GM21526 (cell line): ENCODE results near the gene CD27.
"Not testable (repeated sequence)": the region's sequence is repeated elsewhere in the genome, so short reads cannot be mapped to it uniquely, and the experiment has no call there.

Experiments
- ATAC-seq: cut with Tn5 transposase; IDR thresholded peaks from one replicate; pipeline ENCODE4 v1.9.1; 2021; ENCODE audit warnings: moderate library complexity; ENCODE audit not compliant: unreplicated experiment, low FRiP score

The CD27 gene

DNA sequence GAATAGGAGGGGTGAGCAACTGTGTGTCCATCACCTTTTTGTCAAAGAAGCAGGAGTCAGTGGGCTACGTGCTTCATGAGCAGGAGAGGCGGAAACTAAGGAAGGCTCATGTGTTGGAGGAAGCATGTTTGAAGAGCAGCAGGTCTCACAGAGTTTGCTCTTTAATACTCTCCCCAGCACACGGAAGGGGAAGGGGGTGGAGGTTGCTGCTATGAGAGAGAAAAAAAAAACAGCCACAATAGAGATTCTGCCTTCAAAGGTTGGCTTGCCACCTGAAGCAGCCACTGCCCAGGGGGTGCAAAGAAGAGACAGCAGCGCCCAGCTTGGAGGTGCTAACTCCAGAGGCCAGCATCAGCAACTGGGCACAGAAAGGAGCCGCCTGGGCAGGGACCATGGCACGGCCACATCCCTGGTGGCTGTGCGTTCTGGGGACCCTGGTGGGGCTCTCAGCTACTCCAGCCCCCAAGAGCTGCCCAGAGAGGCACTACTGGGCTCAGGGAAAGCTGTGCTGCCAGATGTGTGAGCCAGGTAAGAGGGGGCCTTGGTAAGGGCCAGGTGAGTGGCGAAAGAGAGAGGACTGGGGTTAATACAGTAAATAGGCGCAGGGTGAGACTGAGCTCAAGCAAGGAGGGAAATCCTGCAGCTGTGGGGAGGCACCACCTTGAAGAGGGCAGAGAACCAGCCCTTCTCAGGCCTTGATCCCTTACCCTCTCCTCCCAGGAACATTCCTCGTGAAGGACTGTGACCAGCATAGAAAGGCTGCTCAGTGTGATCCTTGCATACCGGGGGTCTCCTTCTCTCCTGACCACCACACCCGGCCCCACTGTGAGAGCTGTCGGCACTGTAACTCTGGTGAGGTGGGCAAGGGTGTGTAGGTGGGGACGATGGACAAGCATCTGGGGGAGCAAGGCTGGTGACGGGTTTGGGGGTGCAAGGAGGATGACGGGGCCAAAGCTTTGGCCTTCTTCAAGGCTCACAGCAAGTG, at the start of gene CD27:
TSS of gene CD27 (plus strand) at position 252 of the 985 bp plus-strand sequence. CDS start at position 393, 141 bp downstream.
- ATAC-seq = no peak

DNA sequence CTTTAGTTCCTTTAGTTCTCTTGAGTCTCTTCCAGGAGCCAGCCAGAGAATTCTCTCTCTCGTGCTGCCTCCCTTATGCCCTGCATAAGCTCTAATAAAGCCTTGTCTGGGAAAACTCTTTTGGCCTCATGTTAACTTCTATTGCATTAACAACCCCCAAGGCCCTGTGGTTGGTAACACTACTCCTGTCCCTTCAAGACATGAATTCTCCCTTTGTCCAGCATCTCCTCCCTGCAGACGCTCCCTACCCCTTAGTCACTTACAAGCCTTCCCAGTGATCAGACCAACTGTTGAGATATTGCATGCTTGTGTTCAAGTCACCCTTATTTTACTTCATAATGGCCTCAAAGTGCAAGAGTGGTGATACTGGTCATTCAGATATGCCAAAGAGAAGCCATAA, 48.7 kb upstream of the CD27 start:
- ATAC-seq = no peak

DNA sequence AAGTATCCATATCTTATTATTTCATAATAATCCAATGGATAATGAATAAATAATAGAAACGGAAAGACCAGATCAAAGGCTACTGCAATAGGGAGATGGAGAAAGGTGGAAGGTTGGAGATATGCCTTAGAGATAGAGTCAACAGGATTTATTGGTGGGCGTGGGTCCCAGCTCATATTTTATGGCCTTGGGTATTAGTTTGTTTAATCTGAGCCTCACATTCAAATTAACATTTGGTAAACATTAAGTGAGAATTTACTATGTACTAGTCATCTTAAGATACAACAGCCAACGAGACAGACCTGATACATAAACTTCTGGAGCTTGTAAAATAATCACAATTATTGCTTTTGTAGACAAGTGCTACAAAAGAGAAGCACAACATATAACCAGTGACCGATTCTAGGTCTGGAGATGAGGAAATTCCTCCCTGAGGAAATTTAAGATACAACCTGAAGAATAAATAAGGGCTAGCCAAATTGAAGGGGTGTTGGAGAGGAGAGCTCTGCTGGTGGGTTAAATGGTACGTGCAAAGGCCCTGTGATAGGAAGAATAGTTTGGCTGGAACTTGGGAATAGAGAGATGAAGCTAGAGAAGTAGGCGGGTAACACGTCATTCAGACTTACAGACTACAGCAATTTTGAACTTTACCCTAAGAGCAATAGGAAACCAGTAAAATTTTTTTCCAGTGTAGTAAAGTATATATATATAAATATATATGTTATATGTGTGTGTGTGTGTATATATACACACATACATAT, 44.7 kb upstream of the CD27 start:
- no peak for ATAC-seq

DNA sequence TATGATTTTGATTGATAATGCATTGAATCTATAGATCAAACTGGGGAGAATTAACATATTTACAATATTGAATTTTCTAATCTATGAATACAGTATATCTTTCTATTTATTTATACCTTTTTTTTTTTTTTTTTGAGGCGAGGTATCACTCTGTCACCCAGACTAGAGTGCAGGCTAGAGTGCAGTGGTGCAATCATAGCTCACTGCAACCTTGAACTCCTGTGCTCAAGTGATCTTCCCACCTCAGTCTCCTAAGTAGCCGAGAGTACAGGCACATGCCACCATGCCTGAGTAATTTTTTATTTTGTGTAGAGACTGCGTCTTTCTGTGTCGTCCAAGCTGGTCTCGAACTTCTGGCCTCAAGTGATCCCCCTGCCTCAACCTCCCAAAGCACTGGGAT, 40.4 kb upstream of the CD27 start:
- ATAC-seq = no peak

DNA sequence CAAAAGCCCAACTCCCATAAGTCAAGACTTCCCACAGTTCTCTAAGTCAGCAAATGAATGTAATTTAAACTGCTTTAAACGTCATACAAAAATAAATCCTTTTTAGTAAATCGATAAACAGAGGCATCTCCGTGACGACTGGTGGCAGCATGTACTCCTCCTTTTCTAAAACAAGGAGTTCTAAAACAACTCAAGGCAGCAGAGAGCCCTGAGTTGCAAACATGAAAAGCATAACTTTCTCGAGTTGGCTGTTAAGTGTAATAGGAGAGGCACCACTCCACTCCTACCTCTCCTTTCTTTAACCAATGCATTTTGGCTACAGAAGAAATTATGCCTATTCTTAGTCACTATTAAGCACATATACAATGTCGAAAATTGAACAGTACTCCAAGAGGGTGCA, 38.8 kb upstream of the CD27 start:
- no peak for ATAC-seq

DNA sequence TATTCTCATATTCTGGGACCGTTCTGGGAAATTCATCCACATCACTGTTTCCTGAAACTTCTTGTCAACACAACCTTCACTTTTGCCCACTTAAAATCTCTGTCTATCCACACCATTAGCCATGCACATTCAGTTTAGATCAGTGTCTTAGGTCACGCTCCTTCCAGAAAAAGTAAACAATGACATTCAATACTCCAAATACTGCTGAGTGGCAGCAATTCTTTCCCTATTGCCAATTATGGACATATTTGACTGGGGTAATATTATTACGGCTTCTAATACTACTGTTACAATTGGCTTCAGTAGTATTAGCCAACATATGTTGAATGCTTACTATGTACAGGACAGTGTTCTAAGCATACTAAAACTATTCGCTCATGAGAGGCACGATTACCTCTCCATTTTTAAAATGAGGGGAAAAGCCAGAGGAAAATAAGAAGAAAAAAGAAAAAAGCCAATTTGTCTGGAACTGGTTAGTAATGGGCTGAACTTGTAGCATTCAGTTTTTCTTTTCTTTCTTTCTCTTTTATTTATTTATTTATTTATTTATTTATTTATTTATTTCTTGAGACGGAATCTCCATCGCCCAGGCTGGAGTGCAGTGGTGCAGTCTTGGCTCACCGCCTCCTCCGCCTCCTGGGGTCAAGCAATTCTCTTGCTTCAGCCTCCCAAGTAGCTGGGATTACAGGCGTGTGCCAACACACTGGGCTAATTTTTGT, 37.4 kb upstream of the CD27 start:
- no peak for ATAC-seq

DNA sequence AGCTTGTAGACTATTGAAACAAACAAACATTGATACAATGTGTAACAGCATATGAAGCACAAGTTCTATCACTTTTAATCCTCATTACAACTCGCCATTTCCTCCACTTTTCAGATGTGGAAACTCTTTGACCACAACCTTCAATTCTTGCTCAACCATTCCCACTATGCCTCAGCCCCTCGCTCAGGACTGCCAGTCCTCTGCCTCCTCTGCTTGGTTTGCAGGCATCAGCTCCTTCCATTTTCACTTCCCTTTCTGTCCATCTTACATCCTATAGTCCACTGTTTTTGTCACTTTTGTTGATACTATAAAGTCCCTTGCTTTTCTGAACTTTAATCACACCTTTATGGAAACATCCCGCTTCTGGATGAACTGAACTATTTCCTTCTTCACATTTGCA, 28.2 kb upstream of the CD27 start:
- ATAC-seq = no peak

DNA sequence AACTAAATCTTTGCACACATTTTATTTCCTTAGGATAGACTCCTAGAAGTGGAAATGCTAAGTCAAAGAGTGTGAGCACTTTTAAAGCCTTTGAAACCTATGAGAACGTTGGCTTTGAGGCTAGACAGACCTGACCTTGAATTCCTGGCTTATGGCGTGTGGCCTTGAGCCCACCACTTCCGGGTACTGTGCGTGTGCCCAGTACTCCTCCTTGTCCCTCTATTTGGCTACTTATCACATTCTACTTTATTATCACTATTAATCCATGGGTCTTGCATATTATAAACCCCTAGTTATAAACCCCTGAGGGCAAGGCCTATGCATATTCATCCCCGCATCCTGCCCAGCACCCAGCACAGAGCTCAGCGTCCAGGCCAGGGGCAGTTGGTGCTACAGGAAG, 26.0 kb upstream of the CD27 start:
- ATAC-seq = no peak

DNA sequence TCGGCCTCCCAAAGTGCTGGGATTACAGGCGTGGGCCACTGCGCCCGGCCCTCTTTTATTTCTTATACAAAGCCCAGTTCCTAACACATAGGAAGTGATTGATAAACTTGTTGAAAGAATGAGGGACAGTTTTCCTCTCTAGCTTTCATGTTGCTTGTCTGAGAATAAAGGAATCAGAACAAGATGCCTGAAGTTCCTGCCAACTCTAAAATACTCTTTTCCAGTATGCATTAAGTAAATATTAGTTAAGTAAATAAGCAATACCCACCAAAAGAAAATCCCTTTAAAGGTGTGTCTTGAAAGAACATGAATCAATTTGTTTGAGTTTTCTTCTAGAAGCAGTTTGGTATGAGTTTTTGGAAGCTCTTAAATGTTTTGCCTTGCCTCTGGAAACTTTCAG, 24.4 kb upstream of the CD27 start:
- ATAC-seq = no peak

DNA sequence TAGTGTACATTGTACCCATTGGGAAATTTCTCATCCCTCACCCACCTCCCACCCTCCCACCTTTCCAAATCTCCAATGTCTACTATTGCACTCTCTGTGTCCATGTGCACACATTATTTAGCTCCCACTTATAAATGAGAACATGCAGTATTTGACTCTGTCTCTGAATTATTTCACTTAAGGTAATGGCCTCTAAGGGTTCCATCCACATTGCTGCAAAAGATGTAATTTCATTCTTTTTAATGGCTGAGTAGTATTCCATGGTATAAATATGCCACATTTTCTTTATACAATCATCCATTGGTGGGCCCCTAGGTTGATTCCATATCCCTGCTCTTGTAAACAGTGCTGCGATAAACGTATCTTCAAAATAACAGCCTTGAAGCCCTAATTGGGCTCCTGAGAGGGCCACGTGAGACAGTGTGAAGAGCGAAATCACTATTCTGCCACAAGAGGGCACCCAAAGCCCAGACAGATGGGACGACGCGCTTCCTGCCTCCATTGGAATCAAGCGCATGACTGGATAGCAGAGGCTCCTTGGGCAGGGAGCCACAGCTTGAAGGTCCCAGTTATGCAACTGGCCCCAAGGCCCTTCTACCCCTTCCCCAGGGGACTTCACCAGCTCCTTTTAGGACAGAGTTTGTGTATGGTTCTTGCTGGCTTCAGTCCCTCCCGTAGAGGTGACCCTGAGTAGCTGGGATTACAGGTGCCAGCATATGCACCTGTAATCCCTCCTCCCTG, 21.3 kb upstream of the CD27 start:
- ATAC-seq = no peak

DNA sequence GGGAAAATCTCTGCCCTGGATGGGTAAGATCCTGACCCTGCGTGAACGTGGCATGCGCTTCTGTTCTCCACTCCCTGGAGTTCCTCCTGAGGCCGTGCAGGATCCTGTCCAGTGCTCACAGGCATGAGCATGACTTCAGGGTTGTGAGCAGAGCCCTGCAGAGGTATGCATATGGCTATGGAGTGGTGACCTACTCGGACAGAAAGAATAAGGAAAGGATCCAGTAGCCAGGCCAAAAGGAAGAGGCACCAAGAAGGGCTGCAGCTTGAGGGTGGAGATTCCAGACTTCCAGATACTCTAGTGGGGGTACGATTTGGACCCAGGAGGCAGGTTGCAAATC, 20.8 kb upstream of the CD27 start:
- ATAC-seq = no peak

DNA sequence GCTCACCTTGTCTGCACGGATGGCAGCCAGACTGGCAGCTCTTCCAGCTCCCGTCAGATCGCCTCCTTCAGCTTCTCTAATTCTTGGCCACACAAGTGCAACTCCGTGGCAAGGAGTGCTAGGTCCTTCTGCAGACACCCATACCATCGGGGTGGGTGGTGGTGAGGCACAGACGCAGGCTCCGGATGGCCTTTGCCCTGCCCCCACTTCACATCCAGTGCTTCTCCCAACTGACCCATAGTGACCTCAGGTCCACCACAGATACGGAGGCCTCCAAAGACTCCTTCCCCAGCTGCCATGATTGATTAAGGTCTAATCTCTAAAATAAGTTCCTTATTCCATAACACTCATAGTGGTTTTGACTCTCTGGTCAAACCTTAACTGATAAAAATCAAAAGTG, 19.9 kb upstream of the CD27 start:
- ATAC-seq = no peak

DNA sequence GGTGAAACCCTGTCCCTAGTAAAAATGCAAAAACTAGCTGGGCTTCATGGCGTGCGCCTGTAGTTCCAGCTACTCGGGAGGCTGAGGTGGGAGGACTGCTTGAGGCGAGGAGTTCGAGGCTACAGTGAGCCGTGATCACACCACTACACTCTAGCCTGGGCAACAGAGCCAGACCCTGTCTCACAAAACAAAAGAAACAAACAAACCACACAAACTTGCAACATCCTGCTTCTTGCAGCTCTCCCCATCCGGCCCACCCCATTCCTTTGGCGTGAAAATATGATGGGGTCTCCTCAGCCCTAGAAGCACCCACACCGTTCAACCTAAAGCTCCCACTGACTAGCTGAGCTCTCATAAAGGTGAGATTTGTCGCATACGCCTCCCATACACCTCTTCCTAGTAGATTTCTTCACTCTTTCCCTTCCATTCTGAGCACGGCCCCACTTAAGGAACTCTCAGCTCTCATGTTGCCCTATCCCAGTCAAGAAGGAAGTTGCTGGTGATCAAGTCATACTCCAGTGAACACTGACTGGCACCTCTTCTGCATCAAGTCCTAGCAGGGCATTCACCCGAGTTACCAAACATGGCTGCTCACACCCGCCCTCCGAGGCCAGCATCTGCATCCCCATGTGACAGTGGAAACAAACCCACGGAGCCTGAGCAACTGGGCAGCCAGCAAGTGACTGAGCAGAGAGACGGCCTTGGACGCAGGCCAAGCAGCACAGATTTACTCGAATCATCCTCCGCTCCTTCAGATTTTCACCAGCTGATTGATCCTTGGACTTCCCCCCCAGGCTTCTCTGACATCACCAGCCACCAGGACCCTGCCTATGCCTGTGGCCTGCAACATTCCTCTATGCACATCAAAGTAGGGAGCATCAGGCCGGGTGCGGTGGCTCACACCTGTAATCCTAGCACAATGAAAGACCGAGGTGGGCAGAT, 18.9 kb upstream of the CD27 start:
- no peak for ATAC-seq

DNA sequence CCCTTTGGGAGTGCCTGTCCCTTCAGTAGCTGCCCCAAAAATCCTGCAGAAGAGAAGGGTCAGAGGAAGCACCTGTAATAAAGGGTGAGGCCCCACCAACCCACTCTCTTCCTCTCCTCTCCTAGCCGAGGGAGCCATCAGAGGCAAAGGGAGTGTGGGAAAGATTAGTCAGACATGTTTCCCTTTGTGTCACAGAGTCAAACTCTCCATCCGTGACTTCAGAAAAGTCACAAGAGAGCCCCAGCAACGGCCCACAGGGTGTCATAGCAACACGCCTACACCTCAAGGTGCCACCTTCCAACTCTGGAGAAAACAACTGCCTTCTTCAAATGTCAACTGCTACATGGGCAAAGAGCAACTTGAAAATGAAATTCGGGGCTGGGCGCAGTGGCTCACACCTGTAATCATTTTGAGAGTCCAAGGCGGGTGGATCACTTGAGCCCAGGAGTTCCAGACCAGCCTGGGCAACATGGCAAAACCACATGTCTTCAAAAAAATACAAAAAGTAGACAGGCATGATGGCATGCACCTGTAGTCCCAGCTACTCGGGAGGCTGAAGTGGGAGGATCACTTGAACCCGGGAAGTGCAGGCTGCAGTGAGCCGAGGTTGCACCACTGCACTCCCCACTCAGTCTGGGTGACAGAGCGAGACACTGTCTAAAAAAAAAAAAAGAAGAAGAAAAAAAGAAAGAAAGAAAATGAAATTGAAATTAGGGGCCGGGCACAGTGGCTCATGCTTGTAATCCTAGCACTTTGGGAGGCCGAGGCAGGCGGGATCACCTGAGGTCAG, 17.7 kb upstream of the CD27 start:
- ATAC-seq = peak; percentile 44

DNA sequence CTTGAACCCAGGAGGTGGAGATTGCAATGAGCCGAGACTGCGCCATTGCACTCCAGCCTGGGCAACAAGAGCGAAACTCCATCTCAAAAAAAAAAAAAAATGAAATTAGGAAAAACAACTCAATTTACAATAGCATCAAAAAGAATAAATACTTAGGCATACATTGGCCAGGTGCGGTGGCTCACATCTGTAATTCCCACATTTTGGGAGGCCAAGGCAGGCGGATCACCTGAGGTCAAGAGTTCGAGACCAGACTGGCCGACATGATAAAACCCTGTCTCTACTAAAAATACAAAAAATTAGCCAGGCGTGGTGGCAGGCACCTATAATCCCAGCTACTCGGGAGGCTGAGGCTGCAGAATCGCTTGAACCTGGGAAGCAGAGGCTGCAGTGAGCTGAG, 17.0 kb upstream of the CD27 start:
- not testable (repeated sequence) for ATAC-seq

DNA sequence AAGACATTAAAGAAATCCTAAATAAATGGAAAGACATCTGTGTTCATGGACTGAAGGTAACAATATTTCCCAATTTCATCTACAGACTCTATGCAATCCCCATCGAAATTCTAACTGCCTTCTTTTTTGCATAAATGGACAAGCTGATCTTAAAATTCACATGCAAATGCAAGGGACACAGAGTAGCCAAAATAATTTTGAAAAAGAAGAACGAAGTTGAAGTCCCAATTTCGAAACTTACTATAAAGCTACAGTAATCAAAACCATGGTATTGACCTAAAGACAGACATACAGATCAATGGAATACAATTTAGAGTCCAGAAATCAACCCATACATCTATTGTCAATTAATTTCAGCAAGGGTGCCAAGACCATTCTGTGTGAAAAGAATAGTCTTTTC, 16.4 kb upstream of the CD27 start:
- ATAC-seq = no peak

DNA sequence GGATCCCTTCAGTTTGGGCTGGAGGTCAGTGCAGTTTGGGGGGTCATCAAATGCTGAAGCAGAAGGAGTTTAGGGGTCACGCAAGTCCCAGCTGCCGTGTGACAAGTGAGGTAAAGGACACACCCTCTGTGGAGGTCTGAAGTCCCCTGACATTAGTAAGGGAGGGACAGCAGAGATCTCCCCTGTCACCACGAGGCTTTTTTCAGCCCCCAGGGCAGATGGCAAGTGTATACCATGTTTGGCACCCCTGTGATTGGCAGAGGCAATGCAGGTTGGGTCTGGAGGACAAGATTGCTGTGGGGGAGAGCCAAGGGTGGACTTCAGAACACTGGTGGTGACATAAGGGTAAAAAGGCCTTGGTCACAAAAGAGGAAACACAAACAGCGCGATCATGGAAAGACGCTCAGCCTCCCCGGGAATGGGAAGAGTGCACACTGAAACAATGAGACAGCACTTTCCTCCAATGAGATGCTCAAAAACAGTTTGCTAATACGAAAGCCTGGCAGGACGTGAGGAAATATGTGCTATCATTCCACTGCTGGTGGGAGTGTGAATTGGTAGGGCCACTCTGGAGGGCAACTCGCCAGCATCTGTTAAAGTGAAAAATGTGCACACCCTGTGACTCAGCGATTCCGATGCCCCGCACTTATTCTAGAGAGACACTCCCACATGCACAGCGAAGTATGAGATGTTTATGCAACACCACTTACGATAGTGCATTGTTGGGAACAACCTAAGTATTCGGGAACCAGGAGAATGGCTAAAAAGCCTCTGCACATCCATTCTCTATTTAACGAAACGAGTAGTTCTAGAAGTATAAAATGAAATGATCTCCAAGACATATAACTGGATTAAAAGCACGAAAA, 14.4 kb upstream of the CD27 start:
- ATAC-seq = no peak

DNA sequence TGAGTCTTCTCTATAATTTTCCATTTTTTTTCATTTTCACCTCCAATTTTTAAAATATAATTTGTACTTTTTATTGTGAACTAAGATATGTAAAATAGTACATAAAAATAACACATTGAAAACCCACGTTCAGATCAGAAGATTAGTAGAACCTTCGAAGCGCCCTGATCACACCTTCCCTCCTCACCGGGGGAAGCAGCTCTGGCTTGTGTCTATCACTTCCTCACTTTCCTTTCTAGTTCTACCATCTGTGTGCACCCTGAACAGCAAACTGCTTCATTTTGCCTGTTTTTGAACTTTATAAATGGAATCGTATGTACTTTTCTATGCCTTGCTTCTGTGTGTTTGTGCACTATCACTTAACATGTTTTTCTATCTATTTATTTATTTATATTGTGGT, 11.8 kb upstream of the CD27 start:
- ATAC-seq = no peak
